Gastroesophageal sphincter (tissue), 3 donors: ENCODE data around the gene PGBD2.

Source experiments
- EP300 ChIP-seq: sonication (generic); formaldehyde crosslinking; IDR thresholded peaks from one replicate; pipeline ENCODE4 v1.6.1; 2017; ENCODE audit warnings: antibody characterized with exemption, mild to moderate bottlenecking
- POLR2AphosphoS5 ChIP-seq: sonication (generic); formaldehyde crosslinking; IDR thresholded peaks from one replicate; pipeline ENCODE4 v1.6.1; 2017; ENCODE audit warnings: antibody characterized with exemption
- TF ChIP-seq, protein P1 (sequence below), 4 experiments: fragments of 200-600 bp in 2 of 4; fragments of 450-650 bp in 2 of 4; sonication (generic) in 1 of 4; IDR thresholded peaks; one replicate each; pipeline ENCODE4 v1.5.1; 2017 to 2019; ENCODE audit warnings: antibody characterized with exemption in 4 of 4, mild to moderate bottlenecking in 2 of 4, moderate library complexity in 2 of 4

DNA sequence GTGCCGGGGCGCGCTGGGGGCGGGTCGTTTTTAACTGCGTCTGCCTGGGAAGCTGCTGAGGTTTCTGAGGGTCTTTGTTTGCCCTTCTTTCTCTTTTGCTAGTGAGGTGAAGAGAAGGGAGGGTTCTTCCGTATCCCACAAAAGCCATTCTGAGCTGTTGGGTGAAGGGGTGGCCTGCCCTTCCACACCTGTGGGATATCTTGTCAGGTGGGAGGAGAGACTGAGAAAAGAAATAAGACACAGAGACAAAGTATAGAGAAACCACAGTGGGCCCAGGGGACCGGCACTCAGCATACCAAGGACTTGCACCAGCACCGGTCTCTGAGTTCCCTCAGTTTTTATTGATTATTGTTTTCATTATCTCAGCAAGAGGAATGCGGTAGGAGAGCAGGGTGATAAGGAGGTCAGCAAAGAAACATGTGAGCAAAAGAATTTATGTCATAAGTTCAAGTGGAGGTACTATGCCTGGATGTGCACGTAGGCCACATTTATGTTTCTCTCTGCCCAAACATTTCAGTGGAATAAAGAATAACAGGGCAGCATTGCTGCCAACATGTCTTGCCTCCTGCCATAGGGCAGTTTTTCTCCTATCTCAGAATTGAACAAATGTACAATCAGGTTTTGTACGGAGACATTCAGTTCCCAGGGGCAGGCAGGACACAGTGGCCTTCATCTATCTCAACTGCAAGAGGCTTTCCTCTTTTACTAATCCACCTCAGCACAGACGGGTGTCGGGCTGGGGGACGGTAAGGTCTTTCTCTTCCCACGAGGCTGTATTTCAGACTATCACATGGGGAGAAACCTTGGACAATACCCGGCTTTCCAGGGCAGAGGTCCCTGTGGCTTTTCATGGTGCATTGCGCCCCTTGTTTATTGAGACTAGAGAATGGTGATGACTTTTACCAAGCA, 972 bp downstream of the PGBD2 start:
- TF ChIP-seq, protein P1, sequence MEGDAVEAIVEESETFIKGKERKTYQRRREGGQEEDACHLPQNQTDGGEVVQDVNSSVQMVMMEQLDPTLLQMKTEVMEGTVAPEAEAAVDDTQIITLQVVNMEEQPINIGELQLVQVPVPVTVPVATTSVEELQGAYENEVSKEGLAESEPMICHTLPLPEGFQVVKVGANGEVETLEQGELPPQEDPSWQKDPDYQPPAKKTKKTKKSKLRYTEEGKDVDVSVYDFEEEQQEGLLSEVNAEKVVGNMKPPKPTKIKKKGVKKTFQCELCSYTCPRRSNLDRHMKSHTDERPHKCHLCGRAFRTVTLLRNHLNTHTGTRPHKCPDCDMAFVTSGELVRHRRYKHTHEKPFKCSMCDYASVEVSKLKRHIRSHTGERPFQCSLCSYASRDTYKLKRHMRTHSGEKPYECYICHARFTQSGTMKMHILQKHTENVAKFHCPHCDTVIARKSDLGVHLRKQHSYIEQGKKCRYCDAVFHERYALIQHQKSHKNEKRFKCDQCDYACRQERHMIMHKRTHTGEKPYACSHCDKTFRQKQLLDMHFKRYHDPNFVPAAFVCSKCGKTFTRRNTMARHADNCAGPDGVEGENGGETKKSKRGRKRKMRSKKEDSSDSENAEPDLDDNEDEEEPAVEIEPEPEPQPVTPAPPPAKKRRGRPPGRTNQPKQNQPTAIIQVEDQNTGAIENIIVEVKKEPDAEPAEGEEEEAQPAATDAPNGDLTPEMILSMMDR (IDR thresholded peaks at IDR 0.05) = no peak
- TF ChIP-seq POLR2AphosphoS5 = no peak
- no peak for TF ChIP-seq EP300
